Cardiac fibroblast (primary cell): ENCODE results near the gene PEAK1.

Source experiments
- DNase-seq, 2 donors: peaks; one replicate each; pipeline versions ENCODE4 v3.0.0 to v3.0.0-alpha.2; 2010; ENCODE audit warnings: low read depth in 2 of 2
- H3K4me3 ChIP-seq, 2 donors: replicated peaks in 1 of 2; 1 replicate in 1 of 2; 2 replicates in 1 of 2; pipeline ENCODE4 v1.5.1; 2011; ENCODE audit warnings: low read depth in 2 of 2, low read length in 2 of 2, mild to moderate bottlenecking in 2 of 2, moderate library complexity in 1 of 2
- TF ChIP-seq, protein P1 (sequence below): IDR thresholded peaks from one replicate; pipeline ENCODE4 v1.5.1; 2011; ENCODE audit warnings: low read depth, mild to moderate bottlenecking, low read length, inconsistent platforms

PEAK1 gene

DNA sequence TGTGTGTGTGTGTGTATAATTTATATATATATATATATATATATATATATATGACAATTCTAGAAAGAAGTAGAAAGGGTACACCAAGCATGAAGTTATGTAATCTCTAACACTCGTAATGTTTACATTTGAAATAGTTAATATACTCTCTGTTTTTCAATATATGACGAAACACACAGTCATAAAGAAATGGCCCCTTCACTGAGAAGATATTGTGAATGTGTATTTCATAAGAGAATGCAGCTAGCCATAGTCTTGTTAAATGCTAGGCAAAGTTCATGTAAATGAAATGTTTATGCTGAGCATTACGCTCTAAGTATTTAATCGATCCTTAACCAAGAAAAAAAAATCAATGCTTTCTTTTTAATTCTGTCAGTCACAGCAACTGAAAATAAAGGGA lies 194.3 kb downstream of the PEAK1 start:
- peak in 1 of 2 donors; percentile 9 for DNase-seq
- TF ChIP-seq, protein P1, sequence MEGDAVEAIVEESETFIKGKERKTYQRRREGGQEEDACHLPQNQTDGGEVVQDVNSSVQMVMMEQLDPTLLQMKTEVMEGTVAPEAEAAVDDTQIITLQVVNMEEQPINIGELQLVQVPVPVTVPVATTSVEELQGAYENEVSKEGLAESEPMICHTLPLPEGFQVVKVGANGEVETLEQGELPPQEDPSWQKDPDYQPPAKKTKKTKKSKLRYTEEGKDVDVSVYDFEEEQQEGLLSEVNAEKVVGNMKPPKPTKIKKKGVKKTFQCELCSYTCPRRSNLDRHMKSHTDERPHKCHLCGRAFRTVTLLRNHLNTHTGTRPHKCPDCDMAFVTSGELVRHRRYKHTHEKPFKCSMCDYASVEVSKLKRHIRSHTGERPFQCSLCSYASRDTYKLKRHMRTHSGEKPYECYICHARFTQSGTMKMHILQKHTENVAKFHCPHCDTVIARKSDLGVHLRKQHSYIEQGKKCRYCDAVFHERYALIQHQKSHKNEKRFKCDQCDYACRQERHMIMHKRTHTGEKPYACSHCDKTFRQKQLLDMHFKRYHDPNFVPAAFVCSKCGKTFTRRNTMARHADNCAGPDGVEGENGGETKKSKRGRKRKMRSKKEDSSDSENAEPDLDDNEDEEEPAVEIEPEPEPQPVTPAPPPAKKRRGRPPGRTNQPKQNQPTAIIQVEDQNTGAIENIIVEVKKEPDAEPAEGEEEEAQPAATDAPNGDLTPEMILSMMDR = no peak
- H3K4me3 ChIP-seq = no peak overlapping the region

GRCh38 chr15:77225088-77225487 lies 194.8 kb downstream of the PEAK1 start:
- no peak overlapping the region for H3K4me3 ChIP-seq
- TF ChIP-seq, protein P1 = no peak
- DNase-seq = peak; percentile 29 to 36

- peak in 1 of 2 donors; percentile 16 for DNase-seq
- TF ChIP-seq, protein P1 = no peak
- no peak overlapping the region for H3K4me3 ChIP-seq
Measured at GRCh38 chr15:77224352-77224751, 195.6 kb downstream of the PEAK1 start.

- TF ChIP-seq, protein P1 = no peak
- no peak overlapping the region for H3K4me3 ChIP-seq
- DNase-seq = no peak
Measured at GRCh38 chr15:77221708-77222107, 198.2 kb downstream of the PEAK1 start.

- TF ChIP-seq, protein P1 = no peak
- no peak for DNase-seq
- H3K4me3 ChIP-seq = no peak overlapping the region
Measured at GRCh38 chr15:77221174-77221573, 198.7 kb downstream of the PEAK1 start.

- TF ChIP-seq, protein P1 = no peak
- no peak for DNase-seq
- H3K4me3 ChIP-seq = no peak overlapping the region
Measured at GRCh38 chr15:77219841-77220240, 200.1 kb downstream of the PEAK1 start.

DNA sequence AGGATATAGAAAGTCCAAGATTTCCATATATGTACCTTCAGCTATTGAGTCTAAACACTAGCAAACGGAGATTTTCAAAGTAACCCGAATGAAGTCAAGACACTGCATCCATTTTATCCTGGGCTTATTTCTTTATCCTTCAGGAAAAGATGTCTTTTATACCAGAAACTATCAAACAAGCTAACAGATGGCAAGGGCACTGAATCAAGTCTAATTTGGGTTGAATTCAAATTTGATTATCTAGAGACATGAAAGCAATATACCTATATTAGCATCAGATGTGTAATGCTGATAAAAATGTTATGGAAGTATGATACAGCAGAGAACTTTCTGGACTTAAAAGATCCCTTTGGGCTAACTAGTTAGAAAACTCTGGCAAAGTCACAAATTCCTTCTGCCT lies 210.7 kb downstream of the PEAK1 start:
- H3K4me3 ChIP-seq = no peak overlapping the region
- no peak for DNase-seq
- TF ChIP-seq, protein P1 = no peak
